Mucosa of rectum (tissue), 2 donors: Measurements from ENCODE around the gene UBALD1.

Experiments
- H3K27ac ChIP-seq, 2 donors: one replicate each; pipeline ENCODE4 v1.7.0; 2013; ENCODE audit warnings: inconsistent platforms in 2 of 2, low read depth in 2 of 2, low read length in 2 of 2
- H3K27me3 ChIP-seq, 2 donors: one replicate each; pipeline ENCODE4 v1.7.0; 2013; ENCODE audit warnings: low read length in 2 of 2; ENCODE audit not compliant: control insufficient read depth in 2 of 2, insufficient read depth in 2 of 2
- H3K36me3 ChIP-seq, 2 donors: one replicate each; pipeline ENCODE4 v1.7.0; 2013; ENCODE audit warnings: low read length in 2 of 2; ENCODE audit not compliant: control insufficient read depth in 2 of 2, insufficient read depth in 2 of 2
- H3K4me1 ChIP-seq, 2 donors: one replicate each; pipeline ENCODE4 v1.7.0; 2013; ENCODE audit warnings: low read length in 2 of 2, mild to moderate bottlenecking in 1 of 2; ENCODE audit not compliant: control insufficient read depth in 2 of 2, insufficient read depth in 2 of 2
- H3K4me3 ChIP-seq, 2 donors: one replicate each; pipeline ENCODE4 v1.7.0; 2013; ENCODE audit warnings: low read length in 2 of 2
- H3K9ac ChIP-seq, 2 donors: one replicate each; pipeline ENCODE4 v1.7.0; 2013; ENCODE audit warnings: low read length in 2 of 2, low read depth in 1 of 2, mild to moderate bottlenecking in 1 of 2
- H3K9me3 ChIP-seq, 2 donors: one replicate each; pipeline ENCODE4 v1.7.0; 2013; ENCODE audit warnings: low read length in 2 of 2; ENCODE audit not compliant: control insufficient read depth in 2 of 2
- donor health status: healthy.
- donor health status: Normal muscosa, but diverticular disease.

UBALD1 gene

GRCh38 chr16:4614571-4615383 is at the start of gene UBALD1:
TSS of gene UBALD1 (minus strand) at chr16:4614888. CDS start at chr16:4614797, 91 bp downstream.
- Histone ChIP-seq H3K9ac (peak within 1 kb of the TSS; percentile 72 to 95), H3K27ac (peak within 1 kb of the TSS; percentile 91 to 95), H3K36me3 (no peaks in the 10 kb centered on the region), H3K9me3 (no peaks in the 10 kb centered on the region), H3K4me3 (peak within 1 kb of the TSS; percentile 82 to 94), H3K4me1 (peaks cover 33 to 37% of the 10 kb centered on the region in 2 donors), H3K27me3 (no peaks in the 10 kb centered on the region)

GRCh38 chr16:4663777-4664465 is 49.2 kb upstream of the UBALD1 start:
- peaks cover 33 to 43% of the 10 kb centered on the region in 2 donors for H3K36me3 ChIP-seq
- peak overlapping the region in 1 of 2 donors; percentile 30 for H3K9ac ChIP-seq
- H3K27ac ChIP-seq: peak overlapping the region; percentile 76 to 78
- no peak overlapping the region for H3K4me3 ChIP-seq
- peaks cover 20 to 22% of the 10 kb centered on the region in 2 donors for H3K4me1 ChIP-seq
- H3K9me3 ChIP-seq: no peaks in the 10 kb centered on the region
- H3K27me3 ChIP-seq: no peaks in the 10 kb centered on the region

GRCh38 chr16:4663465-4663776 is 48.7 kb upstream of the UBALD1 start:
- Histone ChIP-seq H3K9ac (no peak overlapping the region), H3K27me3 (no peaks in the 10 kb centered on the region), H3K4me1 (peaks cover 20 to 22% of the 10 kb centered on the region in 2 donors), H3K9me3 (no peaks in the 10 kb centered on the region), H3K27ac (peak overlapping the region; percentile 76 to 78), H3K4me3 (no peak overlapping the region), H3K36me3 (peaks cover 29 to 41% of the 10 kb centered on the region in 2 donors)

- no peaks in the 10 kb centered on the region for H3K9me3 ChIP-seq
- H3K4me3 ChIP-seq: no peak overlapping the region
- no peaks in the 10 kb centered on the region for H3K27me3 ChIP-seq
- no peak overlapping the region for H3K27ac ChIP-seq
- peaks cover 20 to 22% of the 10 kb centered on the region in 2 donors for H3K4me1 ChIP-seq
- no peak overlapping the region for H3K9ac ChIP-seq
- peaks cover 23 to 25% of the 10 kb centered on the region in 2 donors for H3K36me3 ChIP-seq
Measured at GRCh38 chr16:4661661-4662060, 47.0 kb upstream of the UBALD1 start.

DNA sequence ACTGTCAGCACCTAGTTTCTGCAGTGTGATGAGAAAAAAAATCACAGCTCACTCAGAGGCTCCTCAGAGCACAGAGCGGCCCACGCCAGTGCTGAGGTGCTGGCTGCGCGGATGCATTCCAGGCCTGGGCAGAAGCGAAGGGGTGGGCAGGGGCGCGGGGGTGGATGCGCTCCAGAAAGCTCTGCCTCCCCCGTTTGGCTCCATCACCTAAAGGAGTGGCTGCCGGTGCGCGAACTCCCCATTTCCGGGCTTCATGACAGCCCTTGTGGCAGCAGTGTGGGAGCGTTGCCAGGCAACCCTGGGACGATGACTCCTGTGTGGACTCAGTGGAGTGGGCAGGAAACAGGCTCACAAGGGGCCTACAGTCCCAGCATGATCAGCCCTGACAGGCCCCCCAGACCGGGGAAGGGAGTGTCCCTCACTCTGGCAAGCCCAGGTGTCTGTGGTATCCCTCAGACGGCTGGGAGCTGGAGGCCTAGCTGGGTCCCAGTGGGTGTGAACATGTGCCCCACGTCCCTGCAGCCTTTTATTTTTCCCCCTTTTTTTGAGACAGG is 45.8 kb upstream of the UBALD1 start:
- Histone ChIP-seq H3K27me3 (no peaks in the 10 kb centered on the region), H3K4me1 (peaks cover 20% of the 10 kb centered on the region in 2 donors), H3K27ac (no peak overlapping the region), H3K36me3 (peaks cover 21 to 24% of the 10 kb centered on the region in 2 donors), H3K4me3 (no peak overlapping the region), H3K9me3 (no peaks in the 10 kb centered on the region), H3K9ac (no peak overlapping the region)

DNA sequence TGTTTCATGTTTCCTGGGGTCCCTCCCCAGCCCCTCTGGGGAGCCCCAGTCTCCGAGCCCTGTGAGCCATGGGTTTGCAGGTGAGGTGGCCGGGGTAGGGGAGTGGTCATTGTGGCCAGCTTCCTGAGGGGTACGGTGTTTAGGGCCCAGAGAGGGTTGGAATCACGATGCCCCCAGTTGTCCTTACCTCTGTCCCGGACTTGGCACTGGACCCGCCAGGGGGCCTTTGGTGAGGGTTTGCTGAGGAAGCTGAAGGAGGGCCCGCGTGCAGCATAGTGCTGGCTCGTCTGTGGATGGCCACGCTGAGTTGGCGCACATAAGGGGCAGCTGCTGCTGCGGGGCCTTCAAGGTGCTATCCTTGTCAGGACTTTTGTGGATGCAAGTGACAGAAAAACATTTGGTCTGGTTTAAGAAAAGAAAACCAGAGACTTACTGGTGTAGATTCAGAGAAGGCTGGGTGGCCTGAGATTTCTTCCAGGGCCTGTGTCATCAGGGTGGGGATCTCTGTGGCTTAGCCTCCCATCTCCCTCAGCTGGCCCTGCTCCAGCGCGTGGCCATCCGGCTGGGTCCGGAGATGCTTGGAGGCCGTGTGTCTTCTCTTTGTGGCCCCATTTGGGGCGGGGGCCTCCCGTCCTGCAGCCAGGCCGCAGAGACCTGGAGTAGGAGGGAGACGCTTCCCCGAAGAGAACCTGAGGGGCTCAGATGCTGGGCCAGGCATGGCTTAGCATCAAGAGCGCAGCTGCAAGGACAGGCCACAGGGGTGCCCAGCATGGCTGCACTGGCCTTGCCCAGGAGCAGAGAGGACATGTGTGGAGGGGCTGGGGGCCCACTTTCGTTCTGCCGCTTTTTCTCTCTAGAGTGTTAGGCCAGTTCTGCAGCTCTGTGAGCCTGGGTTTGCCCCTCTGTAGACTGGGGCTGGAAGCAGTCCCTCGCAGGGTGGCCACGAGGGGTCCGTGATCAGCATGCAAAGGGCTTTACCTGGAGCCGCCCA is 45.0 kb upstream of the UBALD1 start:
- H3K9ac ChIP-seq: no peak overlapping the region
- H3K27me3 ChIP-seq: no peaks in the 10 kb centered on the region
- peaks cover 14 to 16% of the 10 kb centered on the region in 2 donors for H3K4me1 ChIP-seq
- H3K36me3 ChIP-seq: peaks cover 24 to 27% of the 10 kb centered on the region in 2 donors
- H3K27ac ChIP-seq: no peak overlapping the region
- no peaks in the 10 kb centered on the region for H3K9me3 ChIP-seq
- H3K4me3 ChIP-seq: no peak overlapping the region

DNA sequence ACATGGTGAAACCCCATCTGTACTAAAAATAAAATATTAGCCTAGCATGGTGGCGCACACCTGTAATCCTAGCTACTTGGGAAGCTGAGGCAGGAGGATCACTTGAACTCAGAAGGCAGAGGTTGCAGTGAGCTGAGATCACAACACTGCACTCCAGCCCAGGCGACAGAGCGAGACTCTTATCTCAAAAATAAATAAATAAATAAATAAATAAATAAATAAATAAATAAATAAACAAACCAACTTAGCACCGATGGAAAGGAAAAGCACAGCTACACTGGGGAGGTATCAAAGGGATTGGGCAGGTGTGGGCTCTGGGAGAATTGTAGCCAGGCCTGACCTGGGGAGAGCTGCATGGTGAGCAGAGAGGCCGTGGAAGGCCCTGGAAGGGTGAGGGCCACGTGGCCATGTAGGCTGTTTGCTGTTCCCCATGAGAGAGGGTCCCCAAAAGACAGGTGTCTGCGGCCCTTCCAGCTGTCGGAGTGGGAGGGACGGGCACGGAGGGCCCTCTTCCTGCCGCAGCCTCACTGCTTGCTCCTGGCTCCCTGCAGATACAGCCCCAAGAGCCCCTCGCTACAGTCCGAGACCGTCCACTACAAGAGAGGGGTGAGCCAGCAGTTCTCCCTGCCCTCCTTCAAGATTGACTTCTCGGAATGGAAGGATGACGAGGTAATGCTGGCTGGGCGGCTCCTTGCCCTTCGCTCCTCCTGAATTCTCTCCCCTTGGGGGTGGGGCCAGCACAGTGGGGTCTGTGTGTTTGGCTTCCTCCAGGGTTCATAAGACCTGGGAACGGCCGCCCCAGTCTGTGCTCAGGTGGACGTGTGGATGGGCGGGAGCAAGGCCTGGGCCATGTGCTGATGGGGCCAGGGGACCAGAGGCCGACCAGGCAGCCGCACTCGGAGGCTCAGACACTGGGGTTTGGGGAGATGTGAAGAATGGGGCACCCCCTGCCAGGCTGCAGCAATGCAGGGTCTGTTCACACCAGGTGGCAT is 42.3 kb upstream of the UBALD1 start:
- H3K4me1 ChIP-seq: peaks cover 13 to 17% of the 10 kb centered on the region in 2 donors
- H3K27ac ChIP-seq: no peak overlapping the region
- H3K36me3 ChIP-seq: peaks cover 33 to 34% of the 10 kb centered on the region in 2 donors
- no peak overlapping the region for H3K4me3 ChIP-seq
- no peaks in the 10 kb centered on the region for H3K27me3 ChIP-seq
- H3K9me3 ChIP-seq: no peaks in the 10 kb centered on the region
- no peak overlapping the region for H3K9ac ChIP-seq

DNA sequence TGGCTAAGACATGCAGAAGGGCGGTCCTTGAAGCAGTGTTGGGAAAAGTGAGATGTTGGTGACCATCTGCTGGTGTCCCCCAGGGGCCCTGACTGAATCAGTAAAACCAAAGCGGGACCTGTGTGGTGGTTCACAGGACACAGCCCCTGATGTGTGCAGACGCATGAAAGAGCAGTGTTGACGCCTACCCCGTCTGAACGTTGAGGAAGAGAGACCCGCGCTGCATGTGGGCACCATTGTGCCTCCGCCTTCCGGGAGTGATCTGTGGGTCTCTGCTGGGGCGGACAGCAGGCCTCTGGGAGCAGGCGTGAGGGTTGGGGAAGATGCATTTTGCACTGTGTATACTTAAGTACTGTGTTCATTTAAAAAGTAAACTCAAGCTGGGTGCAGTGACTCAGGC is 41.5 kb upstream of the UBALD1 start:
- Histone ChIP-seq H3K27me3 (no peaks in the 10 kb centered on the region), H3K4me1 (peaks cover 13 to 17% of the 10 kb centered on the region in 2 donors), H3K27ac (no peak overlapping the region), H3K4me3 (no peak overlapping the region), H3K36me3 (peaks cover 35 to 37% of the 10 kb centered on the region in 2 donors), H3K9me3 (no peaks in the 10 kb centered on the region), H3K9ac (no peak overlapping the region)

GRCh38 chr16:4655801-4656200 is 41.1 kb upstream of the UBALD1 start:
- Histone ChIP-seq H3K9me3 (no peaks in the 10 kb centered on the region), H3K4me3 (no peak overlapping the region), H3K36me3 (peaks cover 37 to 39% of the 10 kb centered on the region in 2 donors), H3K27ac (no peak overlapping the region), H3K4me1 (peaks cover 13 to 17% of the 10 kb centered on the region in 2 donors), H3K9ac (no peak overlapping the region), H3K27me3 (no peaks in the 10 kb centered on the region)
